ENCODE measurements around the gene ATP8B3. TPM values are rescaled to one million over a fixed set of nuclear protein-coding genes. Genes with fewer than 3 reads are reported as not detected.

ATP8B3 gene
- total and polyA plus RNA-seq, 9 of the 15 experiments (the other 6 are each of a cell fraction or from before 2014, with no cell fraction given): 1.2 to 12.3 (median 3.8) TPM

DNA sequence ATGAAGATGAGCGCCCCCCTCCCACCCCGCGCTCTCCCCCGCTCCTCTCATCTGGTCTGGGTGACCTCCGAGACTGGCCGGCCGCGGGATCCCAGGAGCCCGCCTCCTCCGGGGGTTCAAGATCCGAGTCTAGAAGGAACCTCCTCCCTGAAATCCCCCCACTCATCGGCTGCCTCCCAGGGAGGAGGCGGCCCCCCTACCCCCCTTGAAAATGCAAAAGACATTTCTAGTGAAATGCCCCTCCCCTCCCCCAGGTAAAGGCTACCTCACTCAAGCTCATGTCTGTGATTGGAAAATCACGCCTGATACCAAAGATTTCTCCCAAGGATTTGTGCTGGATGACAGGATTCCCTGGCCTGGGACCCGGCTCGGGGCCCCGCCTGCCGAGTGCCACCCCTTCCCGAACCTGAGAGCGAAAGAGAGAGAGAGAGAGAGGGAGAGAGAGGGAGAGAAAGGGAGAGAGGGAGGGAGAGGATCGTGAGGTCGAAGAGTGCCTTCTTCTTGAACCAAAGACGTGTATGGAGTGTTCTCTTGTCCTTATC, 35.4 kb downstream of the ATP8B3 start:
- no peak overlapping the region for H3K4me2 ChIP-seq (ENCODE audit: insufficient read depth, low read length)
- POLR2A ChIA-PET: no interaction called here
- 13% methylated on average over 19 of the region's 23 CpGs for WGBS (ENCODE audit: insufficient coverage, low coverage, missing lambda C conversion rate)

More for the DNA sequence above, 35.4 kb downstream of the ATP8B3 start:
- CTCF ChIA-PET (ENCODE audit: low intra/inter-chr PET ratio): no interaction called here
- ATAC-seq: no peak
- no peak for FAIRE-seq
- in situ Hi-C loops (cut with MboI): no loop called here
- intact Hi-C loops (cut with micrococcal nuclease): no loop called here
- Histone ChIP-seq H3K9ac (ENCODE audit: insufficient read depth in 1 of 2, low read depth in 2 of 2, low read length in 2 of 2) (no peak overlapping the region), H3K4me1 (replicated peaks in 1 of 2; ENCODE audit: control insufficient read depth in 2 of 2, insufficient read depth in 2 of 2, low read length in 2 of 2) (peaks cover 0 to 26% of the 10 kb centered on the region in 2 experiments; a peak in 3 of 5 replicates), H3K27ac (ENCODE audit: extremely low read depth, low read depth, low read length) (no peak overlapping the region), H2AFZ (ENCODE audit: low read depth, low read length) (no peak overlapping the region), H3K4me3 (no peak overlapping the region), H3K36me3 (ENCODE audit: control insufficient read depth, insufficient read depth, low read length) (no peaks in the 10 kb centered on the region), H3K27me3 (ENCODE audit: control insufficient read depth in 2 of 2, insufficient read depth in 2 of 2, low read length in 2 of 2) (peaks cover 0 to 19% of the 10 kb centered on the region in 2 experiments; a peak in 1 of 5 replicates), H3K79me2 (ENCODE audit: control insufficient read depth, insufficient read depth, low read length) (no peaks in the 10 kb centered on the region), H4K20me1 (replicated peaks; ENCODE audit: control insufficient read depth, insufficient read depth, low read length) (no peaks in the 10 kb centered on the region), H3K9me3 (replicated peaks; ENCODE audit: control insufficient read depth, insufficient read depth, low read depth, low read length) (peaks cover 2% of the 10 kb centered on the region; the same call in 1 of the 2 replicates), H3K9me1 (ENCODE audit: control insufficient read depth, insufficient read depth, low read length) (no peaks in the 10 kb centered on the region)
- BruUV-seq (replicated peaks): no TSS peak
- TF ChIP-seq KDM1A (IDR thresholded peaks at IDR 0.05) (peak; percentile 85 to 91), HNRNPUL1 (IDR thresholded peaks at IDR 0.05; ENCODE audit: low read length) (no peak), BCOR (IDR thresholded peaks at IDR 0.05) (no peak), BMI1 (IDR thresholded peaks at IDR 0.05; ENCODE audit: low read length) (no peak), POLR2B (IDR thresholded peaks at IDR 0.05; ENCODE audit: low read depth, partially characterized antibody) (no peak), MTA3 (IDR thresholded peaks at IDR 0.05; ENCODE audit: borderline replicate concordance) (no peak)
- TF ChIP-seq, protein P1, sequence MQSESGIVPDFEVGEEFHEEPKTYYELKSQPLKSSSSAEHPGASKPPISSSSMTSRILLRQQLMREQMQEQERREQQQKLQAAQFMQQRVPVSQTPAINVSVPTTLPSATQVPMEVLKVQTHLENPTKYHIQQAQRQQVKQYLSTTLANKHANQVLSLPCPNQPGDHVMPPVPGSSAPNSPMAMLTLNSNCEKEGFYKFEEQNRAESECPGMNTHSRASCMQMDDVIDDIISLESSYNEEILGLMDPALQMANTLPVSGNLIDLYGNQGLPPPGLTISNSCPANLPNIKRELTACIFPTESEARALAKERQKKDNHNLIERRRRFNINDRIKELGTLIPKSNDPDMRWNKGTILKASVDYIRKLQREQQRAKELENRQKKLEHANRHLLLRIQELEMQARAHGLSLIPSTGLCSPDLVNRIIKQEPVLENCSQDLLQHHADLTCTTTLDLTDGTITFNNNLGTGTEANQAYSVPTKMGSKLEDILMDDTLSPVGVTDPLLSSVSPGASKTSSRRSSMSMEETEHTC (IDR thresholded peaks at IDR 0.05): no peak
- TF ChIP-seq, protein P2, sequence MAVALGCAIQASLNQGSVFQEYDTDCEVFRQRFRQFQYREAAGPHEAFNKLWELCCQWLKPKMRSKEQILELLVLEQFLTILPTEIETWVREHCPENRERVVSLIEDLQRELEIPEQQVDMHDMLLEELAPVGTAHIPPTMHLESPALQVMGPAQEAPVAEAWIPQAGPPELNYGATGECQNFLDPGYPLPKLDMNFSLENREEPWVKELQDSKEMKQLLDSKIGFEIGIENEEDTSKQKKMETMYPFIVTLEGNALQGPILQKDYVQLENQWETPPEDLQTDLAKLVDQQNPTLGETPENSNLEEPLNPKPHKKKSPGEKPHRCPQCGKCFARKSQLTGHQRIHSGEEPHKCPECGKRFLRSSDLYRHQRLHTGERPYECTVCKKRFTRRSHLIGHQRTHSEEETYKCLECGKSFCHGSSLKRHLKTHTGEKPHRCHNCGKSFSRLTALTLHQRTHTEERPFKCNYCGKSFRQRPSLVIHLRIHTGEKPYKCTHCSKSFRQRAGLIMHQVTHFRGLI (CRISPR knock-in tag; IDR thresholded peaks at IDR 0.05): no peak
- no peak for DNase-seq (ENCODE audit: extremely low read depth in 1 of 4, low spot score in 3 of 4)
